Spleen (tissue), 7 donors: ENCODE measurements around the gene DMRT1.

Experiments
- POLR2A ChIP-seq, 3 donors: fragments of 450-650 bp; IDR thresholded peaks; one replicate each; pipeline ENCODE4 v1.5.1; 2017; ENCODE audit warnings: antibody characterized with exemption in 3 of 3, mild to moderate bottlenecking in 1 of 3
- TF ChIP-seq, protein P1 (sequence below), 11 experiments: fragments of 200-600 bp in 7 of 11; fragments of 450-650 bp in 4 of 11; sonication (generic) in 4 of 11; IDR thresholded peaks in 8 of 11; conservative IDR thresholded peaks in 3 of 11; 1 replicate in 7 of 11; 2 replicates in 4 of 11; pipeline versions ENCODE4 v1.4.0 to v1.8.0; 2016 to 2021; ENCODE audit warnings: antibody characterized with exemption in 11 of 11, inconsistent platforms in 4 of 11, mild to moderate bottlenecking in 1 of 11
- donor health status: DM: no; HTN: no; CAD: no; lungs with moderate emphysema.
- donor health status: DM: no; HTN: no; CAD: no.
- donor health status: DM: no; HTN: no; CAD: no.

DNA sequence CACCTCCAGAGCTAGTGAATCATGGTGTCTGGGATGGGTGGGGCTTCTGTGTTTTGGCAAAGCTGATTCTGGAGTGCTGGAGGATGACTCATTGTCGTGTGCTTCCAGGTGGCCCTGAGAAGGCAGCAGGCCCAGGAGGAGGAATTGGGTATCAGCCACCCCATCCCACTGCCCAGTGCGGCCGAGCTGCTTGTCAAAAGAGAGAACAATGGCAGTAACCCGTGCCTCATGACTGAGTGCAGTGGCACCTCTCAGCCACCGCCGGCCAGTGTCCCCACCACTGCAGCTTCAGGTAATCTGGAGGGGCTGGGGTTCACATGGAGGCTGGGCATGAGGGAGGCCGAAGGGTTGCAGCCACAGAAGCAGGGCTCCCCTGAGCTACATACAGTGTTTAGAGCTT is 5.4 kb downstream of the DMRT1 start:
- TF ChIP-seq, protein P1, sequence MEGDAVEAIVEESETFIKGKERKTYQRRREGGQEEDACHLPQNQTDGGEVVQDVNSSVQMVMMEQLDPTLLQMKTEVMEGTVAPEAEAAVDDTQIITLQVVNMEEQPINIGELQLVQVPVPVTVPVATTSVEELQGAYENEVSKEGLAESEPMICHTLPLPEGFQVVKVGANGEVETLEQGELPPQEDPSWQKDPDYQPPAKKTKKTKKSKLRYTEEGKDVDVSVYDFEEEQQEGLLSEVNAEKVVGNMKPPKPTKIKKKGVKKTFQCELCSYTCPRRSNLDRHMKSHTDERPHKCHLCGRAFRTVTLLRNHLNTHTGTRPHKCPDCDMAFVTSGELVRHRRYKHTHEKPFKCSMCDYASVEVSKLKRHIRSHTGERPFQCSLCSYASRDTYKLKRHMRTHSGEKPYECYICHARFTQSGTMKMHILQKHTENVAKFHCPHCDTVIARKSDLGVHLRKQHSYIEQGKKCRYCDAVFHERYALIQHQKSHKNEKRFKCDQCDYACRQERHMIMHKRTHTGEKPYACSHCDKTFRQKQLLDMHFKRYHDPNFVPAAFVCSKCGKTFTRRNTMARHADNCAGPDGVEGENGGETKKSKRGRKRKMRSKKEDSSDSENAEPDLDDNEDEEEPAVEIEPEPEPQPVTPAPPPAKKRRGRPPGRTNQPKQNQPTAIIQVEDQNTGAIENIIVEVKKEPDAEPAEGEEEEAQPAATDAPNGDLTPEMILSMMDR (IDR thresholded peaks at IDR 0.05 in 8 of 11, conservative IDR thresholded peaks at IDR 0.05 in 3 of 11): no peak
- no peak for TF ChIP-seq POLR2A (IDR thresholded peaks at IDR 0.05)
